GM20431 (cell line): ENCODE data around the gene MACROD2.
"Not testable (repeated sequence)": the region's sequence is repeated elsewhere in the genome, so short reads cannot be mapped to it uniquely, and the experiment has no call there.

Source experiments
- in situ Hi-C: fragments of 300-500 bp; cut with MseI, MboI; formaldehyde crosslinking; loops from one replicate; pipeline ENCODE4 v1.15.0; 2020; ENCODE audit warnings: low sequenced_read_pairs; ENCODE audit not compliant: unreplicated experiment

Gene MACROD2

DNA sequence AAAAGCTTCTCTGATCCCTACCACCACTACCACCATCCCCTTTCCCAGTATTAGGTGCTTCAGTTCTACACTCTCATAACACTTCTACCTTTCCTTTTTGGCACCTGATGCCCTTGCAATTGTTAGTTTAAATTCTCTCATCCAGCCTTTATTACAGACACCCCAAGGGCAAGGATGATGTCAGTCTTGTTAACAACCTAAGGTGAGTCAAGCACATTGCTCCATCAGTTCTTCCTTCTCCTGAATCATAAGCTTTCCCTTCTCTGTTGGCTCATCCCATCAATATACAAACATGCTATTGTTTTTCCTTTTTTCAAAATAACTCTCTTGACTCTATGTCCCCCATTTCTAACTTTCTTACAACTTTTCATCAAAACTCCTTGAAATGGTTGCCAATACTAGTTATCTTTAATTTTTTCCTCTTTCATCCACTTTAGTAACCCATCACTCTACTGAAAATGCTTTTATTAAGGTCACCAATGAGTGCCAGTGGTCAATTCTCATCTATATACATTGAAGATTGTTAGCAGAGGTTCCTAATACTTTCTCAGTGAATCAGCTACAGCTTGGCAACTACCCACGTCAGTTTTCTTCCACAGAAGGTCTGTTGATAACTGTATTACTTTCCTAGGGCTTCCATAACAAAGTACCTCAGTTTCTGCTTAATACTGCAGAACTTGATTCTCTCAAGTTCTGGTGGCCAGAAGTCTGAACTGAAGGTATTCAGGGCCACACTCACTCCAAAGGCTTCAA is 439.2 kb downstream of the MACROD2 start:
- in situ Hi-C loops = no loop called here

GRCh38 chr20:14441201-14441600 is 445.9 kb downstream of the MACROD2 start:
- in situ Hi-C loops = no loop called here

GRCh38 chr20:14444106-14444505 is 448.8 kb downstream of the MACROD2 start:
- in situ Hi-C loops = no loop called here

GRCh38 chr20:14445310-14445709 is 450.0 kb downstream of the MACROD2 start:
- in situ Hi-C loops = no loop called here

- in situ Hi-C loops = no loop called here
Measured at GRCh38 chr20:14445902-14446301, 450.6 kb downstream of the MACROD2 start.

- in situ Hi-C loops = no loop called here
Measured at GRCh38 chr20:14446446-14446845, 451.1 kb downstream of the MACROD2 start.

DNA sequence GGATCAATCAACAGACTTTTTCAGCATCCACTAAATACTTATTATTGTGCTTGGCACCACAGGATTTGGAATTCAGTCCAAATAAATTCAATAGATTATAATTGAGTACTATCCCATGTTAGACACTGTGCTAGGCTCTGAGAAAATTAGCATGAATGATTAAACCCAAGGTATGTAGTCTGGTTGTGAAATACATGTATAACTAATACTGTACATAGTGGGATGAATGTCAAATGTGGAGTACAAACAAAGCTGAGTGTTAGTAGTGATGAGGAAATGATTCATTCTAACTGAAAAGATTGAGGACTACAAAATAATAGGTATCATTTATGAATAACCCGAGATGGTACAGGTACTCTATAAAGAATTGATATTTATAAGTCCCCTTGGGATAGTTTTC is 454.0 kb downstream of the MACROD2 start:
- in situ Hi-C loops = no loop called here

GRCh38 chr20:14450256-14450655 is 454.9 kb downstream of the MACROD2 start:
- in situ Hi-C loops = no loop called here

- in situ Hi-C loops = no loop called here
Measured at GRCh38 chr20:14451458-14451857, 456.1 kb downstream of the MACROD2 start.

GRCh38 chr20:14453259-14453658 is 457.9 kb downstream of the MACROD2 start:
- in situ Hi-C loops = no loop called here

DNA sequence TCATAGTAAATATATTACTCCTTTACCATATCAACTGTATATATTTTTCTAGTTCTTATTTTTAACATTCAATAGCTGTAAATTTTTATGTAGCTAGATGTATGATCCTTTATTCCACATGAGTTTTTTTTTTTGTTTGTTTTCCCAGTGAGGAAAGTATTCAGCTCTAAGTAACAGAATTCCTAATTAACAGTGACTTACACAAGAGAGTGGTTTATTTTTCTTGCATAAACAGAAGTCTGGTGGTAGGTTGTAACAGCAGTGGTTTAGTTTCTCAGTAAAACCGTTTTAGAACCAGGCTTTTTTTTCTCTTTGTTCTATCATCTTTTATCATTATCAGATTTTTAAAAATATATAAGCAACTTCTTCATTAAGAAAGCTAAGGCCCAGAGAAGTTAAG is 459.0 kb downstream of the MACROD2 start:
- in situ Hi-C loops = no loop called here

DNA sequence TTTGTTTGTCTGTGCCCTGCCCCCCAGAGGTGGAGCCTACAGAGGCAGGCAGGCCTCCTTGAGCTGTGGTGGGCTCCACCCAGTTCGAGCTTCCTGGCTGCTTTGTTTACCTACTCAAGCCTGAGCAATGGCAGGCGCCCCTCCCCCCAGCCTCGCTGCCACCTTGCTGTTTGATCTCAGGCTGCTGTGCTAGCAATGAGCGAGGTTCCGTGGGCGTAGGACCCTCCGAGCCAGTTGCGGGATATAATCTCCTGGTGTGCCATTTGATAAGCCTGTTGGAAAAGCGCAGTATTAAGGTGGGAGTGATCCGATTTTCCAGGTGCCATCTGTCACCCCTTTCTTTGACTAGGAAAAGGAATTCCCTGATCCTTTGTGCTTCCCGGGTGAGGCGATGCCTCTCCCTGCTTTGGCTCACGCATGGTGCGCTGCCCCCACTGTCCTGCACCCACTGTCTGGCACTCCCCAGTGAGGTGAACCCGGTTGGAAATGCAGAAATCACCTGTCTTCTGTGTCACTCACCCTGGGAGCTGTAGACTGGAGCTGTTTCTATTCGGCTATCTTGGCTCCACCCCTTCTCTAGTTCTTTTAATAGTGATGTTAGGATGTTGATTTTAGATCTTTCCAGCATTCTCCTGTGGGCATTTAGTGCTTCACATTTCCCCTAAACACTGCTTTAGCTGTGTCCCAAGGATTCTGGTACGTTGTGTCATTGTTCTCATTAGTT is 471.9 kb downstream of the MACROD2 start:
- in situ Hi-C loops = not testable (repeated sequence)

DNA sequence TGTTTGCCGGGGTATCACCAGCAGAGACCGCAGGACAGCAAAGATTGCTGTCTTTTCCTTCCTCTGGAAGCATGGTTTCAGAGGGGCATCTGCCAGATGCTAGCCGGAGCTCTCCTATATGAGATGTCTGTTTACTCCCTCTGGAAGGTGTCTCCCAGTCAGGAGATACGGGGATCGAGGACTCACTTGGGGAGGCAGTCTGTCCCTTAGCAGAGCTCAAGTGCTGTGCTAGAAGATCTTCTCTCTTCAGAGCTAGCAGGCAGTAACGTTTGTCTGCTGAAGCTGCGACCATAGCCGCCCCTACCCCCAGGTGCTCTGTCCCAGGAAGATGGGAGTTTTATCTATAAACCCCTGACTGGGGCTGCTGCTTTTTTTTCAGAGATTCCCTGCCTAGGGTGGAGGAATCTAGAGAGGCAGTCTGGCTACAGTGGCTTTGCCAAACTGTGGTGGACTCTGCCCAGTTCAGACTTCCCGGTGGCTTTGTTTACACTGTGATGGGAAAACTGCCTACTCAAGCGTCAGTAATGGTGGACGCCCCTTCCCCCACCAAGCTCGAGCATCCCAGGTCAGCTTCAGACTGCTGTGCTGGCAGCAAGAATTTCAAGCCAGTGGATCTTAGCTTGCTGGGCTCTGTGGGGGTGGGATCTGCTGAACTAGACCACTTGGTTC is 475.0 kb downstream of the MACROD2 start:
- in situ Hi-C loops = no loop called here

GRCh38 chr20:14470977-14471661 is 475.8 kb downstream of the MACROD2 start:
- in situ Hi-C loops = no loop called here

DNA sequence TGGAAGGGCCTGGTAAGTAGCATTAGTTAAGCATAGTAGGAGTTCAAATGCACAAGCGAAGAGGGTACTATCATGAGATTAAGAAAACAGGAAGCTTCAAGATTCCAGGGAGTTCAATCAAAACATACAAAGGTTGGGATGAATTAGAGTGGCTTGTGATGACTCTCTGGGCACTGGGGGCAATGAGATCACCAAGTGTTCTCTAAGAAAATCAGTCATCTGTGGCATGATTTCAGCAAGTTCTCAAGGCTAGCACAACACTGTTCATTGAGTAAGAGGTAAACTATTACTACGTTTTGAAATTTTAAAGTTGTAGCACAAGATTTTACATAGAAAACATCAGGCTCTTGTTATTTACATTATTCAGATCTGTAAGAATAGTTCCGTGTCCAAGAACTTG is 481.8 kb downstream of the MACROD2 start:
- in situ Hi-C loops = no loop called here

- in situ Hi-C loops = no loop called here
Measured at GRCh38 chr20:14478126-14478525, 482.8 kb downstream of the MACROD2 start.

DNA sequence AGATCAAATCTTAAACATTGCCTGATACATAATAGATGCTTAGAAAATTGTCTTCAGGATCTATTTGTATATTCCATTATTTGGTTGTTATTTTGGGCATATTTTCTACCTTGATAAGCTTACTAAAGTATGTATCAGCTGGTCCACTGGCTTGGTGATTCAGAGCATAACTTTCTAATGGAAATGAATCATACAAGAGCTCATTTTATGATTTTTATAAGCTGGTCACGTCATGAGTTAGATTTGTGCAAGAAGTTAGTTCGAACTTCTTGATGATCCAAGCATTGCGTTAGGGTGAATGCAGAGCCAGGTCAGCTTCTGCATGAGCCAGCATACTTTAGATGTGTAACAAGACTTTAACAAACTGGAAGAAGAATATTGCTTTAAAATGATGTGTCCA is 486.5 kb downstream of the MACROD2 start:
- in situ Hi-C loops = no loop called here

- in situ Hi-C loops = no loop called here
Measured at GRCh38 chr20:14488212-14488611, 492.9 kb downstream of the MACROD2 start.

- in situ Hi-C loops = no loop called here
Measured at GRCh38 chr20:14488756-14489479, 493.6 kb downstream of the MACROD2 start.

- in situ Hi-C loops = no loop called here
Measured at GRCh38 chr20:14489544-14489943, 494.2 kb downstream of the MACROD2 start.
